CD4-positive, alpha-beta T cell (primary cell): ENCODE results near the gene RBCK1. TPM values are rescaled to one million over a fixed set of nuclear protein-coding genes. Genes with fewer than 3 reads are reported as not detected.
A peak's percentile ranks its signal among the peaks of the same experiment; 100 is the strongest.

Experiments used
- ATAC-seq: fragments of 200-7000 bp; cut with Tn5 transposase; one replicate; pipeline ENCODE4 v1.10.0; 2022; ENCODE audit warnings: mild to moderate bottlenecking; ENCODE audit not compliant: poor library complexity
- CTCF ChIA-PET: fragments of 350-600 bp; sonication (Branson Sonifier 250); formaldehyde crosslinking; loops from one replicate; lab custom pipeline; 2021; ENCODE audit warnings: antibody characterized with exemption, inconsistent platforms; lab: Charles Lee
- POLR2A ChIA-PET: fragments of 350-600 bp; sonication (Branson Sonifier 250); formaldehyde crosslinking; loops from one replicate; lab custom pipeline; 2021; ENCODE audit warnings: antibody characterized with exemption, inconsistent platforms; lab: Charles Lee
- DNase-seq, 14 experiments: peaks; one replicate each; pipeline ENCODE4 v3.0.0-alpha.2; 2013 to 2020; ENCODE audit warnings: mixed read lengths in 2 of 14
- H3K27ac ChIP-seq, 2 donors: one replicate each; pipeline versions ENCODE4 v1.5.1 to v1.7.0; 2013; ENCODE audit warnings: low read length in 2 of 2, low read depth in 1 of 2, mild to moderate bottlenecking in 1 of 2
- H3K27me3 ChIP-seq, 2 experiments: 1 replicate in 1 of 2; 2 replicates in 1 of 2; pipeline versions ENCODE4 v1.6.1 to v1.7.0; 2013; ENCODE audit warnings: low read length in 2 of 2, control low read depth in 1 of 2, mild to moderate bottlenecking in 1 of 2, moderate library complexity in 1 of 2; ENCODE audit not compliant: insufficient read depth in 2 of 2, control insufficient read depth in 1 of 2
- H3K36me3 ChIP-seq: one replicate; pipeline ENCODE4 v1.6.1; 2013; ENCODE audit warnings: low read length, control low read depth; ENCODE audit not compliant: insufficient read depth
- H3K4me1 ChIP-seq: one replicate; pipeline ENCODE4 v1.6.1; 2013; ENCODE audit warnings: low read length, control low read depth; ENCODE audit not compliant: insufficient read depth
- H3K4me3 ChIP-seq: one replicate; pipeline ENCODE4 v1.5.1; 2013; ENCODE audit warnings: mild to moderate bottlenecking, low read length, moderate library complexity
- H3K9me3 ChIP-seq, 2 experiments: 1 replicate in 1 of 2; 2 replicates in 1 of 2; pipeline versions ENCODE4 v1.6.1 to v1.7.0; 2013; ENCODE audit warnings: low read length in 2 of 2, mild to moderate bottlenecking in 2 of 2, control low read depth in 1 of 2, moderate library complexity in 1 of 2; ENCODE audit not compliant: control insufficient read depth in 1 of 2, insufficient read depth in 1 of 2
- H3K27ac Mint-ChIP-seq: one replicate; pipeline ENCODE4 v1.8.0; 2020; ENCODE audit warnings: mixed read lengths
- H3K27me3 Mint-ChIP-seq: one replicate; pipeline ENCODE4 v1.8.0; 2021; ENCODE audit warnings: mixed read lengths
- H3K36me3 Mint-ChIP-seq: one replicate; pipeline ENCODE4 v1.8.0; 2021; ENCODE audit warnings: low read depth, mixed read lengths
- H3K4me1 Mint-ChIP-seq: one replicate; pipeline ENCODE4 v1.8.0; 2021; ENCODE audit warnings: low read depth, mixed read lengths
- H3K4me3 Mint-ChIP-seq: one replicate; pipeline ENCODE4 v1.8.0; 2020; ENCODE audit warnings: mild to moderate bottlenecking, mixed read lengths
- H3K9me3 Mint-ChIP-seq: one replicate; pipeline ENCODE4 v1.8.0; 2020; ENCODE audit warnings: mixed read lengths
- intact Hi-C, 2 experiments: fragments of 100-400 bp; cut with DNase I in 1 of 2; cut with micrococcal nuclease in 1 of 2; formaldehyde crosslinking; loops; one replicate each; pipeline versions ENCODE4 v1.15.1 to v1.9.0; 2023 to 2025; cut with DNase I, micrococcal nuclease
- polyA plus RNA-seq, 2 donors: library from polyadenylated mRNA; unstranded; fragments of 120-200 nt; gene quantifications; one replicate each; pipeline ENCODE4 v1.2.1, GENCODE V29; 2013
- total RNA-seq, 174 experiments: library from RNA in 2 of 174; stranded (reverse) in 2 of 174; gene quantifications; one replicate each; pipeline ENCODE4 v1.2.3 and lab custom pipeline; 2021 to 2026
- TF ChIP-seq, protein P1 (sequence below): fragments of 200-600 bp; IDR thresholded peaks from one replicate; pipeline ENCODE4 v1.8.0; 2022; ENCODE audit warnings: antibody characterized with exemption, mild to moderate bottlenecking

The RBCK1 gene
- 10 to 100 TPM; 53.3 to 57.3 TPM for total RNA-seq
- 78.6 TPM for polyA plus RNA-seq (2013, experiment 1 of 2)
- polyA plus RNA-seq (2013, experiment 2 of 2) = 91.9 TPM
- total RNA-seq (lab: John Stamatoyannopoulos, UW) = 28.5 to 152 (median 69.4) reads per million in 172 experiments

DNA sequence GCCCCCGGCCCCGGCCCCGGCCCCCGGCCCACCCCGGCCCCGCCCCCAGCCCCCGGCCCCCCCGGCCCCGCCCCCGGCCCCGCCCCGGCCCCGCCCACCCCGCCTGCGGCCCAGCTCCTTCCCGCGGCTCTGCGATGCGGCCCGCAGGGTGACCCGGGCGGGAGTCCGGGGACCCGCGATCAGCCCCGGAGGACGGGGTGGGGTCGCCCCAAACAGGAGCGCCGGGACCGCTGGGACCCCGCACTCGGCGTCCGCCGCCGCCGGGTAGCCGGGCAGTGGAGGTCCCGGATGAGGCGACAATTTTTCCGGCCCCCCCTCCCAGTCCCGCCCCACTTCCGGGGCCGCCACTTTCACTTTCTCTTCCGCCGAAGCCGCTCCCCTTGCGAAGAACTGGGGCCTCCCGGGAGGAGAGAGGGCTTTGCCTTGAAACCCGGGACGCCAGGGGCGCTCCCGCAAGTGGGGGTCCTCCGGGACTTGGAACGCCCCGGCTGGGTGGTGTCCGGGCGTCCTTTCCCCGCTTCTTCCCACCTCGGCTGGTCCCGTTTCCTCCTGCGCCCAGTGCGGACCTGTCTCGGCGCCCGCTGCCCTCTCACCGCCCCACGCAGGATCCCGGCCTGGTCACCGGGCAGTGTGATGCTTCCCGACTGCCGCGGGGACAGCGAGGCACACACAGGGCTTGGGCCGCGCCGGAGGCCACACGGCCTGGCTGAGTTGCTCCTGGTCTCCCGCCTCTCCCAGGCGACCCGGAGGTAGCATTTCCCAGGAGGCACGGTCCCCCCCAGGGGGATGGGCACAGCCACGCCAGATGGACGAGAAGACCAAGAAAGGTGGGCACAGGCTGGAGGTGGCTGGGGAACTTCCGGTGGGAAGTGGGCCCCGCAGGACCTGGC lies at the start of gene RBCK1:
Gene RBCK1 (plus strand): TSS at position 347 of the 890 bp plus-strand sequence. CDS start 459 bp downstream, at position 806.
- Histone ChIP-seq H3K36me3 (peaks cover 32% of the 10 kb centered on the region), H3K4me1 (peaks cover 29% of the 10 kb centered on the region), H3K27ac (peak within 1 kb of the TSS; percentile 76 to 80), H3K9me3 (no peaks in the 10 kb centered on the region), H3K27me3 (no peaks in the 10 kb centered on the region), H3K4me3 (peak within 1 kb of the TSS; percentile 97)
- H3K27me3 Mint-ChIP-seq = no peaks in the 10 kb centered on the region
- ChIA-PET CTCF (interaction anchor here (1.0 to 1.4 kb wide), 6 partner anchors 11 to 84 kb away, joined by 3 to 5 read pairs (median 4); no protein-coding TSS in a partner anchor), POLR2A (interaction anchor here (0.6 to 2.6 kb wide), 11 partner anchors 8 to 136 kb away, joined by 3 to 24 read pairs (median 5); partner anchors contain the start of genes CSNK2A1, TBC1D20 and TRIB3)
- peak; percentile 80 to 94 (median 86) for DNase-seq
- H3K4me3 Mint-ChIP-seq = peak within 1 kb of the TSS; percentile 95
- H3K9me3 Mint-ChIP-seq = no peaks in the 10 kb centered on the region
- ATAC-seq = peak; percentile 78
- intact Hi-C loops = loop anchor here (1.0 to 5.0 kb wide), 8 partner anchors 25 to 1694 kb away; partner anchors contain the start of genes CSNK2A1 (in 1 of the 2), SOX12 (in 1 of the 2), STK35 (in 1 of the 2) and TBC1D20 (in 1 of the 2)
- H3K27ac Mint-ChIP-seq = peak within 1 kb of the TSS; percentile 91
- peaks cover 52% of the 10 kb centered on the region for H3K36me3 Mint-ChIP-seq
- peaks cover 51% of the 10 kb centered on the region for H3K4me1 Mint-ChIP-seq
- TF ChIP-seq, protein P1, sequence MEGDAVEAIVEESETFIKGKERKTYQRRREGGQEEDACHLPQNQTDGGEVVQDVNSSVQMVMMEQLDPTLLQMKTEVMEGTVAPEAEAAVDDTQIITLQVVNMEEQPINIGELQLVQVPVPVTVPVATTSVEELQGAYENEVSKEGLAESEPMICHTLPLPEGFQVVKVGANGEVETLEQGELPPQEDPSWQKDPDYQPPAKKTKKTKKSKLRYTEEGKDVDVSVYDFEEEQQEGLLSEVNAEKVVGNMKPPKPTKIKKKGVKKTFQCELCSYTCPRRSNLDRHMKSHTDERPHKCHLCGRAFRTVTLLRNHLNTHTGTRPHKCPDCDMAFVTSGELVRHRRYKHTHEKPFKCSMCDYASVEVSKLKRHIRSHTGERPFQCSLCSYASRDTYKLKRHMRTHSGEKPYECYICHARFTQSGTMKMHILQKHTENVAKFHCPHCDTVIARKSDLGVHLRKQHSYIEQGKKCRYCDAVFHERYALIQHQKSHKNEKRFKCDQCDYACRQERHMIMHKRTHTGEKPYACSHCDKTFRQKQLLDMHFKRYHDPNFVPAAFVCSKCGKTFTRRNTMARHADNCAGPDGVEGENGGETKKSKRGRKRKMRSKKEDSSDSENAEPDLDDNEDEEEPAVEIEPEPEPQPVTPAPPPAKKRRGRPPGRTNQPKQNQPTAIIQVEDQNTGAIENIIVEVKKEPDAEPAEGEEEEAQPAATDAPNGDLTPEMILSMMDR = no peak

DNA sequence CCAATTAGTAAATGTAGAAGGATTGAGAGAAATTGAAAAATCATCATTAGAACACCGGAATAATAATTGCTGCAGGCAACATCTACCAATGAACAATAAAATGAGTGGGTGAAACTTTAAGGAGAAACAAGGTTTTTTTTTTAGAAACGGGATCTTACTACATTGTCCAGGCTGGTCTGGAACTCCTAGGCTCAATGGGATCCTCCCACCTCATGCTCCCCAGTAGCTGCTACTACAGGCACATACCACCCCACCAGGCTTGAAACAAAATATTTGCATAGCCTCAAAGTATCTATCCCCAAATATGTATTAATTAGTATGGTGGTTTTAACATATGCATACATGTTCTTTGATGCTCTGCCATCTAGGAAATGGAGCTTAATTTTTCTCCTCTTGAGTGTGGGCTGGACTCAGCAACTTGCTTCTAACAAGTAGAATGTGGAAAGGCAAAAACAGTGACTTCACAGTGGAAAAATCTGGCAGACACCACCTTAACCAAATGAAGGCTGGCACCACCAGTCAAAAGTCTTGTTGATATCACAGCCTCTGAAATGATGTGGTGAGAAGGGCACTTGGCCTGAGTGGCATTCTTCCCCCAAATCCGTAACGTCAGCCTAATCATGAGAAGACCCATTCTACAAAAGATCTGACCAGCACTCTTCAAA lies 49.1 kb upstream of the RBCK1 start:
- H3K36me3 Mint-ChIP-seq = no peaks in the 10 kb centered on the region
- H3K9me3 Mint-ChIP-seq = no peaks in the 10 kb centered on the region
- H3K4me1 Mint-ChIP-seq = peaks cover 5% of the 10 kb centered on the region
- H3K27ac Mint-ChIP-seq = no peak overlapping the region
- H3K27ac ChIP-seq = no peak overlapping the region
- TF ChIP-seq, protein P1 = no peak
- intact Hi-C loops = loop anchor here in 1 of 2 experiments (5.0 kb wide), 1 partner anchor 288 kb away; no protein-coding TSS in a partner anchor
- ATAC-seq (no peak), DNase-seq (no peak)
- ChIA-PET CTCF (no interaction called here), POLR2A (interaction anchor here (0.7 kb wide), 1 partner anchor 21 kb away, joined by 3 read pairs; no protein-coding TSS in a partner anchor)
- H3K27me3 ChIP-seq = no peaks in the 10 kb centered on the region
- H3K4me3 Mint-ChIP-seq = no peak overlapping the region
- H3K9me3 ChIP-seq = no peaks in the 10 kb centered on the region
- H3K36me3 ChIP-seq = no peaks in the 10 kb centered on the region
- no peaks in the 10 kb centered on the region for H3K27me3 Mint-ChIP-seq
- peaks cover 12% of the 10 kb centered on the region for H3K4me1 ChIP-seq
- no peak overlapping the region for H3K4me3 ChIP-seq

DNA sequence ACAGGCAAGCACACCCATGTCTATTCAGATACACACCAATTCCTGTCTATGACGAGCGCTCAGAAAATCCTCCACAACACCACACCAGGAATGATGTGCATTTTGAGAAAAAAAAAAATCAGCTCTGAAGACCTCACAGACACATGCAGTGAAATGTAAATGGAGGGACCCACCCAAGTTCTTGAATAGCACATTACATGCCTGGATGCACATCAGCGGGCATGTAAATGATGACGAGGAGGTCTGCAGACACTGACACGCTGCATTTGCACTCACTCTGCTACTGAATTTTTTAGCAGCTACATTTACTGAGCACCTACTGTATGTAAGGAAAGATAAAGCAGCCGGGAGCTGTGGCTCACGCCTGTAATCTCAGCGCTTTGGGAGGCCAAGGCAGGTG lies 46.5 kb upstream of the RBCK1 start:
- Mint-ChIP-seq H3K36me3 (no peaks in the 10 kb centered on the region), H3K9me3 (no peaks in the 10 kb centered on the region), H3K27ac (no peak overlapping the region), H3K4me3 (no peak overlapping the region), H3K27me3 (no peaks in the 10 kb centered on the region), H3K4me1 (peaks cover 25% of the 10 kb centered on the region)
- Histone ChIP-seq H3K9me3 (no peaks in the 10 kb centered on the region), H3K36me3 (no peaks in the 10 kb centered on the region), H3K4me3 (no peak overlapping the region), H3K4me1 (peaks cover 19% of the 10 kb centered on the region), H3K27me3 (no peaks in the 10 kb centered on the region), H3K27ac (no peak overlapping the region)
- DNase-seq = no peak
- TF ChIP-seq, protein P1 = no peak
- intact Hi-C loops = no loop called here
- ChIA-PET POLR2A (no interaction called here), CTCF (interaction anchor here (0.7 to 1.2 kb wide), 2 partner anchors 139 to 284 kb away, joined by 3 to 4 read pairs; no protein-coding TSS in a partner anchor)
- ATAC-seq = no peak
